AG08396 (cell line): ENCODE data around the gene HK1.
"Not testable (repeated sequence)": the region's sequence is repeated elsewhere in the genome, so short reads cannot be mapped to it uniquely, and the experiment has no call there.

Experiments
- DNase-seq: peaks from one replicate; pipeline ENCODE4 v3.0.0; 2012; ENCODE audit warnings: low spot score, mixed read lengths

Gene HK1

DNA sequence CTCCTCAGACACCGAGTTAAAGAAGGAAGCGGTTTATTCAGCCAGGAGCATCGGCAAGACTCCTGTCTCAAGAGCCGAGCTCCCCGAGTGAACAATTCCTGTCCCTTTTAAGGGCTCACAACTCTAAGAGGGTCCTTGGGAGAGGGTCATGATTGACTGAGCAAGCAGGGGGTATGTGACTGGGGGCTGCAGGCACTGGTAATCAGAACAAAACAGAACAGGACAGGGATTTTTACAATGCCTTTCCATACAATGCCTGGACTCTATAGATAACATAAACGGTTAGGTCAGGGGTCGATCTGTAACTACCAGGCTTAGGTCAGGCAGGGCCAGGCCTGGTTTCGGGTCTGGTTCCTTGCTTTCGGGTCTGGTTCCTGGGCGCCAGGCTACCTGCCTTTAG lies 30.0 kb downstream of the HK1 start:
- not testable (repeated sequence) for DNase-seq

DNA sequence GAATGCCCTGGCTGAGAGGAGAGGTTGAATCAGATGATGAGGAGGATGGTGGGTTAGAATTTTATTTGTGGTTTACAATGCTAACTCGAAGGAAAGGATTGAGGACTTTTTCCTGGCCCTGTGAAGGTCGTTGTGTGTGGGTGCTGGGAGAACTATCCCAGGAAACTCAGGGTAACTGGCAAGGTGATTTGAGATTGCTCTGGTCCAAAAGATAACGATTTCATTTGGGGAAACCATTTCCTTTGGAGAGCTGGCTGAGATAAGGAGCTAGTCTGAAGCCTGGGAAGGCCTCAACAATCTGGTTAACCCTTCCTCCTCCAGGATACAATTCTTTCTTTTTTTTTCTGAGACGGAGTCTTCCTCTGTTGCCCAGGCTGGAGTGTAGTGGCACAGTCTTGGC lies 33.0 kb downstream of the HK1 start:
- DNase-seq: no peak

DNA sequence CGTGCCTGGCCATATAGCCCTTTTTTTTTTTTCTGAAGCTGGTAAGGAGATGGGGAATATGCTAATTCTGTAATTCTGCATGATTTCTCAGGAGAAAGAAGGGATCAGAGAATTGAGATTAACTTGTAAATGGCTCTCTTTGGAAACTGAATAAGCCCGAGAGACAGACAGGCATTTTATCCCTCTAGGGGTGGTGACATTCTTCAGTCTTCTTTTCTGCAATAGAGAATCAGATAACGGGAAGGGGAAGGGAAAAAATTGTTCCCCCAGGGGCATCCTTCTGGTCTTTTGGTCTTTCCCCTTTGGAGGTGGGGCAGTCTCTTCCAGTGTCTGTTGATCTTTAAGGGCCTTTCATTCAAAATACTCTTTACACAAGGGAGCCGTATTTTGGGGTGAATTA lies 34.2 kb downstream of the HK1 start:
- no peak for DNase-seq

DNA sequence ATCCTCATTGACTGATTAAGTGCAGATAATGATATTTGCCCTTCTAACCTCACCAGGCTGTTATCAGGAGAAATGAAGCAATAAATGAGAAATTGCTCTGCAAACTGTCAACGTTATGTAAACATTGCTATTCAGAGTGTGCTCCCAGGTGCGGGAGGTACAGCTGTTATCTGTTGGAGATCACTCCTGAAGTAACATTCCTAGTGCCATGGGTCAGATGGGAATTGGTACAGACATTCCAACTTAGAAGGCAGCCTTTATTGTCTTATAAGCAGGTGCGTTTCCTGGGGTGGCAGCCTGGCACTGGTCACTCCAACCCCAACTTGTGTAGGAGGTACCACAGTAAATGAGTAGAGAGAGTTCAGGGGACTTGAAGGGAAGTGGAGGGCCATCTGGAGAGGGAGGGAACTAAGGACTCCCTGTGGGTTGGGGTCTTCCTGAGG lies 36.8 kb downstream of the HK1 start:
- no peak for DNase-seq

DNA sequence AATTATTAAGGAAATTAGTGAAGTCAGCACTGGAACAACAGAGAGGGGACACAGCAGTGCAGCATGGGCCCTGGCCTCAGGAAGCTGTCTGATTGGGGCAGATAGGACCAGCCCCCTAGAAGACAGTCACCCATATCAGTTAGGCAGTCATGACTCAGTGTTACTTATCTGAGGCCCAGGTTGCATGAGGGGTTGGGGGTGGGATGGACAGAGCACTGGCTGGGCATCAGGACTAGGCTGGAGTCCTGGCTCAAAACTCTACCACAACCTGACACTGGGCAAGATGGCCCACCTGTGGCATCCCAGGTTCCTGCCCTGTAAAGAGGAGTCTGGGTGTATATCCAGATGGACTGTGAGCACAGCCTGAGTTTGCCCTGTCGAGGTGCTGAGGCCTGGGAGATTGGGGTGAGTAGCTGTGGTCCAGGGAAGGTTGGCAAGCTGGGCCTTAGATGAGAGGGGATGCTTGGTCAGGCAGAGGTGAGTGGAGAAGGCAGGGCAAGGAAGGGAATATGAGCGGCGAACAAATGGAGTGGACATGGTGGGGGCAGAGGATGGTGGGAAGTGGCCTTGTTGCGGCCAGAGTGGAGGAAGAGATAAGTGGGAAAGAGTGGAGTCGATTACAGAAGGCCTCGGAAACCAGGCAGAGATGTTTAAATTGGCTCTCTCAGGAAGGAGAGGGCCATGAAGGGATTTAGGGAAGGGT lies 37.5 kb downstream of the HK1 start:
- no peak for DNase-seq

DNA sequence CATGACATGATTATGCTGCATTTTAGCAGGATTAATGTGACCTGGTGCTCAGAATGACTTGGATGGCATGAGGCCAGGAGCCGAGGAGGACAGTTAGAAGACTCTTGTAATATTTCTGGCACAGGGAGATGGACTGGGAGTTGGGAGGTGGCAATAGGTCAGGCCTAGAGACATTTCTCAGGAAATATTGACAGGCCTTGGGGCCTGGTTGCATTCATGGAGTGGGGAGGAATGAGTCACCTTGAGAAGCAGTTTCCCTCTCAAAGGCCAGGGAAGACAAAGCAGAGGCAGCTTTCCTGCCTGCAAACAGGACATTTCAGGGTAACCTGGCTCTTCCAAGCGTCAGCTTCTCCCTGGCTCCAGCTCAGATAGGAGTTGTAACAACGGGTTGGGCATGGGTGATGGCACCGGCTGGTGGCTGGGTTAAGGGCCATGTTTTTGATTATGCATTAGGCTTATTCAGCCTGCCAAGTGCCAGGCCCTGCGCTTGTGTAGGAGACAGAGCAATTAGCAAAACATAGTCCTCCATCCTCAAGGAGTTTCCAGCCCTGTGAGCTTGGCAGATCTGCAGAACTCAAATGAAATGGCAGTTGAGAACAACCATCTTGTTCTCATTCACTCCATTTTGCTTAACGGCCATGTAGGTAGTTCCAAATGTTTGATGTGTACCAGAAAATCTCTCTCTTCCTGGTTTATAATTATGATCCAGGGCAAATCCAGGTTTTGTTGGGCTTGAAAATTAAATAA lies 38.2 kb downstream of the HK1 start:
- peak; percentile 49 for DNase-seq

DNA sequence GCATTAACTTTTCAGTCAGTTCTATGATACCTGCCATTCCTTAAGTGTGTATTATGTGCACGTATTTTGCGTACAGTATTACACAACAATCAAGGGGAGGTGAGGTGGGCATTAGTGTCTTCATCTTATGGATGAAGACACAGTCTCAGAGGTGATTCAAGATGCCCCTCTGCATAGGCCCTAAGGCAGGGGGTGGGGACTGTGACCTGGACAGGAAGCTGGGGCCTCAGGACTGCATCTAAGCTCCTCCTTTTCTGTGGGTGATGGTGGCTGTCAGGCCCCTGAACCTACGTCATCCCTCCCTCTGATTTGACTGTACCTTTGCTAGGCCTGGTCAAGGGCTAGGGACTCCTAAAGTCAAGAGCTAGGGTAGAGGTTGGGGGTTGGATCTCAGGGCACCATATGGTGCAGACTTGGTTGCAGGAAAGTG lies 38.9 kb downstream of the HK1 start:
- no peak for DNase-seq

DNA sequence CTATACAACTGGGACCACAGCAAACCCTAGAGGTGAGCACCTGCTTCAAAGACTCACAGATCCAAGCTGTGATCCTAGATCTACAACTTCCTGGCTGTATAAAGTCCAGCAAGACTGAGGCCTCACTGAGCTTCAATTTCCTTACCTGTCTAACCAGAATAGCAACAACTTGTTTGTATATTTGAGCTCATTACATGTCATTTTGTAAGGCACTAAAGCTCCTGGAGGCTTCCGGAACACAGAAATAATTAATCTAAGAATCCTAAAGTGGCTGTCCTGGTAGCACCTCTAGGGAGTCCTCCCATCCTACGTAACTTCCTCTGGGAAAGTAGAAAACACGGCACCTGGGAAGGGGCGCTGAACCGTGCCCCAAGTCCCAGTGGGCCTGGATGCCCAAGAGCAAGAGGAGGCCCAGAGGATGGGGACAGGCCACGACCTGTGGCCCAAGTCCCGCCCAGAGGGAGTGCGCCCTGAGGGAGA lies 39.4 kb downstream of the HK1 start:
- no peak for DNase-seq

DNA sequence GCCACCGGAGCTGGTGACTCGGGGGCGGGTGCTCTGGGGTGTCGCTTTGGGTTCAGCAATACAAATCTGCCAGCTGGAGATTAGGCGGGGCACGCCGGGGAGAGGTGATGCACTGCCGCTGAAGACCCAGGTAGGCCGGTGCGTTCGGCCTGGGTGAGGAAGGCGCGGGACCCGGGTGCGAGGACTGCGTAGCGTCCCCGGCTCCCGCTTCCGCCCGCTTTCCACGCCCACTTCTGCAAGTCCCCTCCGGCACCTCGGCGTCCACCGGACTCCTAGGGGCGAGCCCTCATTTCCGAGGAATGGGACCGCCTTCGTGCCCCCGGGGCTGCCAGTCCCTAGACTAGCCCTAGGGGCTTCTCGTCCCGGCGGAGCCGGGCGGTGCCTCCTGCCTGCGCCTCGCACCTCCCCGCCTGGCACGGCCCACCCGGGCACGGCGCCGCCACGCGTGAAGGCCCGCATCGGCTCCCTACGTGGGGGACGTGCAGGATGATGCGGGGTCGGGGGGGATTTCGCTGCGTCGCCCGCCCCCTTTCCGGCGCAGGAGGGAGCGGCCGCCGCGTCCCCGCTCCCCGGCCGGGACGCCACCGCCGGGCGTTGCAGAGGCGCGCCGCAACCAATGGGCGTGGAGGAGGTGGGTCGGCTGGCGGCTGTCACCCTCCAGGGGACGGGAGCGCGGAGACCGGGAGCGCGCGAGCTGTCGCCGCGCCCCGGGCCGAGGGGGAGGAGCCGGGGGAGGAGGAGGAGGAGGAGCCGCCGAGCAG lies 40.0 kb downstream of the HK1 start:
- DNase-seq: peak; percentile 98

DNA sequence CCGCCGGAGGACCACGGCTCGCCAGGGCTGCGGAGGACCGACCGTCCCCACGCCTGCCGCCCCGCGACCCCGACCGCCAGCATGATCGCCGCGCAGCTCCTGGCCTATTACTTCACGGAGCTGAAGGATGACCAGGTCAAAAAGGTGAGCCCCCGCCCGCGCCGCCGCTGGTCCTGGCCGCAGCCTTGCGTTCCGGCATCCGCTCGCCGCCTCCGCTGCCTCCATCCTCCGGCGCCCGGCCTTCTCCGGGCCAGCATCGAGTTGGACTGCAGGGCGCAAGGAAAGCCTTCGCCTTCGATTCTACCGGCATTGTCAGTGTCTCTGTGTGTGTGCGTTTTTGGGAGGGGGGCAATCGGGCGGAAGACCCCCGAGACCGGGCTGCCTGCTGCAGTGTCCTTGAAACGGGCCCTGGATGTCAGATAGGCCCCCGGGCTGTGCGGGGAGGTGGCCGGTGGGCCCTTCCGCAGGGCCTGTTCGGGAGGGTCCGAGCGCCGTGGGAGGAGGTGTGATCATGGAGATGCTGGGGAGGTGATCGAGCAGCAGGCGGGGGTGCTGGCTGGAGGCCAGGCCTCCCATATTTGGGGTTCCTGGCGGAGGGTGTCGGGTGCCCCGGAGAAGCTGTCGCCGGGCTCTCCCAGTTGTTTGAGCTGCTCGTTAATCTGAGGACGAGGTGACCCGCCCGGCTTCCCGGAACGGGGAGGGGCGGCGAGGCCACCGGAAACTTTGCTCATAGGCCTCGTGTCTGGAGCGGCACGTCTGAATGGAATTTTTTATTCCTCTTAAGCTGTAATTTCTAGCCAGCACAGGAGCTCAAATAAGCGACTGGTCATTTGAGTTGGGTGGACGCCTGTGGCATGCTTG lies 40.8 kb downstream of the HK1 start:
- peak; percentile 81 for DNase-seq

DNA sequence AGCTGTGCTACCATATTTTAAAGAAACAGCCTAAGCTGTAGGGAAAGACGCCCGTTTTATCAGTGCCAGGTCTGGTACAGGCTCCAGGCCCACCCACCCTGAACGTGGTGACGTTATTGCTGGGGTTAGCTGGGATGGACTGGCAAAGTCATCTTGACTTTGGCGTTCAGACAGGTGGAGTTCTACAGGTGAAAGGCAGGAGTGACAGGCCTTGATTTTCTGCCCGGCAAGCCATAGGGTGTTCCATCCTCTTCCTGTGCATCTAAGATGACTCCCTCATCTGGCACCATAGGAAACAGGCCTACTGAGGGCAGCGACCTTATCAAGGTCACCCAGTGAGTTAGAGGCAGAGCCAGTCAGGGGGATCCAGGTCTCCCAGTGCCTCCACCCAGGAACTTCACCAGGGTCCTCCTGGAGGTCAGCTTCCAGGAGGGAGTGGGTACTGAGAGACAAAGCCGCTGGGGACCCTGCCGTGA lies 41.6 kb downstream of the HK1 start:
- DNase-seq: no peak

DNA sequence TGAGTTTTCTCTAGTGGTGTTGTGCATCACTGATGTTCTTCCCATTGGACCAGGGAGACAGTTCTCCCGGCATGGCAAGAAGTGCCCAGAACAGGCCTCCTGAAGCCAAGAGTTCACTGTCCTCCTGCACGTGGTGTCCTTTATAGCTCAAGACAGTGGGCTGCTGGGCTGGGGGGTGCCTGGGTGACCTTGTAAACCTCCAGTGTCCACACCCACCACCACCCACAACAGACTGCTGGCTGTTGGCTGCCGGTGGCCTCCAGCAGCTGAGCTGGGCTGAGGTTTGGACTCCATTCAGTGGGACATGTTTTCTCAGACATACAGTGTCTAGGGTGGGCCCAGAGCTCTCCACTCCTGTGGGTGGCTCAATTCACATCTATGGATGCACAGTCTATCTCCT lies 42.2 kb downstream of the HK1 start:
- no peak for DNase-seq

DNA sequence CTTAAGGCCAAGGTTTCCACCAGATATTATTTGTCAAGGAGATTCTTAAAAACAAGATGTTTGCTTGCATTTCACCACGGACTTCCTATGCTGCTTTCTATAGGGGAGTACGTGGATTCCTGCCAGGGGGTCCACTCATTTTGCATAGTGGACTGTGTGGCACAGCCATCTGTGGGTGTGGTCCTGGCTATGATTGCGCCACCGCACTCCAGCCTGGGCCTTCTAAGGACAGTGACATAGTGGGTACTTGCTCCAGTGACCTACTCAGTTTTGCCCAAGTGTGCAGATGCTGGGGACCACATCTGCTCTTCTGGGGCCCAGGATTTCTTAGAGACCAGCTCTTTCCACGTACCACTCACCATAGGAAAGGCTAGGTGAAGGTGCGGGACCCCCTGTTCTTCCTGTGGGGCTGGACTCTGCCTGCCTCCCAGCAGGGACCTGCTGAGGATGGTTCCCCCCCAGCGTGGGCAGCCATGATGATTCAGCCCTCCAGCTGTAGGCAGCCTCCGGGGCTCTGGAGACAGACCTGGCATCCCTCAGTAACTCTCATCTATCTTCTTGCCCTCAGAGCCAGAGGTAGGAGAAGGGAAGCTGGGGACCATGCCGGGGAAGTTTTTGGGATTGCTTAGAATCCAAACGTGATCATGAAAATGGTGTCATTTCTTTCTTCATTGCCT lies 42.9 kb downstream of the HK1 start:
- DNase-seq: no peak

DNA sequence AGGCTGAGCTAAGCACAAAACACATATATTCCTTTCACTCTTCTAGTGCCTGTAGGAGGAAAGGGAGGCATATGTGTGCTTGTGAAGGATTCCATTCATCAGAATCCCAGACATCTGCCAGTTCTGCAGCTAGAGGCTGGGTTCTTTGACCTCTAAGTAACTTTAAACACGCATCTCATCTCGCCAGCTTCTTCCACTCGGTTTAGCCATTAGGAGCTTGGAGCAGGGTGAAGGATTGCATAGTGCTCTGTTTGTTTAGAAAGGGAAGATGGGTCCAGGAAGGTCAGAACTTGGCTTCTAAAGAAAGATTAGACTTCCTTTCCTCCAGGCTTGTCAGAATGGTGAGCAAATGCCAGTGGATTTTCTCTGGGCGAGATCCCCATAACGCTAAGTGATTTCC lies 43.6 kb downstream of the HK1 start:
- DNase-seq: no peak

DNA sequence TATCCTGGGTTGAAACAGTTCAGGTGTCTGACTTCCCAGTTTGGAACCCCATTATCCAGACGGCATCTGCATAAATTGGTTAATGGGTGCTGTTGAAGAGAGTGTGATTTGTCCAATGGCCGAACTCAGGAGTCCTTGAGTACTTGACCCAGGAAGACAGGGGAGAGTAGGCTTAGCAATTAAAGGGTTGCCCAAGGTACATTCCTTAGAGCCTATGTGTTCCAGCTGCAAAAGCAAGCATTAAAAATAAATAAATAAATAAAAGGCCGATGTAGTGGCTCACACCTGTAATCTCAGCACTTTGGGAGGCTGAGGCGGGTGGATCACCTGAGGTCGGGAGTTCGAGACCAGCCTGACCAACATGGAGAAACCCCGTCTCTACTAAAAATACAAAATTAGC lies 44.0 kb downstream of the HK1 start:
- not testable (repeated sequence) for DNase-seq

DNA sequence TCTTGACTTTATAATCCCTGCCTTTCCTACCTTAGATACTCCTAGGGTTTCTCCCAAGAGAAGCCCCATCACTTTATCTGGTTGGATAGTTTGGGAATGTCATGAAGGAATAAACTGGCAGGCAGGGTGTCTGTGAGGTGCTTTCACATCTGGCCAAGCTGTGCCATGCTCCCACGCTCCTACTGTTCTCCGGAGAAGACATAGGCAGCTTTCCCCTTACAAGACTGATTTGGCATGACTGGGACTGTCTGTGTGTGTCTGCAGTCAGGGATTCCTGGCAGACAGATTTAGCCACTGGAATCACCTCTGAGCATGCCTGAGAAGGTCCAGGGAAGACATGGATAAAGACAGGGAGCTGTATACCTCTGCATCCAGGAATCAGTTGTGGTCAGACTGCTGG lies 45.3 kb downstream of the HK1 start:
- no peak for DNase-seq

DNA sequence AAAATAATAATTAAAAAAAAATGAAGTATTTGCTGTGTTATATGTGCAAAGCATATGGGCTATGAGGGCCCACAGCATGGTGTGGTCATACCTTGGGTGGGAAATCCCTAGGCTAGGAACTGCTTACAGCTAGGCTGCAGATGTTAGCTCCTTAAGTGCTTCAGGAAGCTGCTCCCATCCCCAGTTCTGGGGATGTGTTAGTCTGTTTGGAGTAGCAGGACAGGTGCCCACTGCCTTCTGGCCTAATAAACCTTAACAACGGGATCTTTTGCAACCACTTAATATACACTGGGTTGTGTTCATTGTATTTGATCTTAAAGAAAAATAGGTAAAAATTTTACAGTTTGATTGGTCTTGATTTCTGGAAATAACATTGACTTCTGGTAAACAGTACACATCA lies 46.3 kb downstream of the HK1 start:
- no peak for DNase-seq

DNA sequence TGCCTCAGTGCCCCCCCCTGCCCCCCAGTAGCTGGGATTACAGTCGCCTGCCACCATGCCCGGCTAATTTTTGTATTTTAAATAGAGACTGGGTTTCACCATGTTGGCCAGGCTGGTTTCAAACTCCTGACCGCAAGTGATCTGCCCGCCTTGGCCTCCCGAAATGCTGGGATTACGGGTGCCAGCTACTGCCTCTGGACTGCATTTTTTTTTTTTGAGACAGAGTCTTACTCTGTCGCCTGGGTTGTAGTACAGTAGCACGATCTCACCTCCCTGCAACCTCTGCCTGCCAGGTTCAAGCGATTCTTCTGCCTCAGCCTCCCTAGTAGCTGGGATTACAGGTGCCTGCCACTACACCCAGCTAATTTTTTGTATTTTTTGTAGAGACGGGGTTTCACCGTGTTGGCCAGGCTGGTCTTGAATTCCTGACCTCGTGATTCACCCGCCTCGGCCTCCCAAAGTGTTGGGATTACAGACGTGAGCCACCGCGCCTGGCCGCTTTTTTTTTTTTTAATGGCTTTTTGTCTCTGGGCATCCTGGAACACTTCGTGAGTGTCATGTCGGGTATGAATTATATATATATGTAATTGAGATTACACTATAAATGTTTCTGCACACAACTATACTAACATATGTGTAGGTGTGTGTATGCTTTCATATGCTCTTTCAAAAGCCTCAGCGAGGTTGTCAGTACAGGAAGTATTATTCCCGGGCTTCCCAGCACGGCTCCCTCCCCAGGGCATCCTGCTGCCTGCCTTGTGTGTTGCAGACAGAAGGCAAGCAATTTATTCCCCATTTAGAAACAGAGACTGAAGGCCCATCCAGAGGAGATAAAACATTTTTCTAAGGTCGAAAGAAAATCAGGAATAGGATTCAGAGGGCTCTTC lies 47.6 kb downstream of the HK1 start:
- DNase-seq: not testable (repeated sequence)

DNA sequence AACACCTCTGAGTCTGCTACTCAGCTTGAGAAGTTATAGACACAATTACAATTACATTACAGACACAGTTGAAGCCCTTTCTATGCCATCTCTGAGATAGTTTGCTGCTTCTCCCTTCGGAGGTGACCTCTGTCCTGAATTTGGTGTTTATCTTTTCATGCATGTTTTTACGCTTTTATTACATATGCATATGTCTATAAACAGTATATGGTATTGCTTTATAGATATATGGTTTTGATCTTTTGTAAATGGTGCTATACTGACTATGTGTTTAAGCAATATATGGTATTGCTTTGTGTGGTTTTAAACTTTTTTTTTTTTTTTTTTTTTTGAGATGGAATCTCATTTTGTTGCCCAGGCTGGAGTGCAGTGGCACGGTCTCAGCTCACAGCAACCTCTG lies 48.4 kb downstream of the HK1 start:
- no peak for DNase-seq
